Gastroesophageal sphincter (tissue), 4 donors: ENCODE results near the gene GMDS. TPM values are rescaled to one million over a fixed set of nuclear protein-coding genes. Genes with fewer than 3 reads are reported as not detected.
A peak's percentile ranks its signal among the peaks of the same experiment; 100 is the strongest.

Experiments
- ATAC-seq: fragments of 150-250 bp; one replicate; pipeline ENCODE4 v1.9.1; 2016; ENCODE audit warnings: mild to moderate bottlenecking, moderate library complexity
- H3K27ac ChIP-seq, 4 donors: fragments of 200-600 bp; sonication (generic) in 3 of 4; 1 replicate in 3 of 4; 2 replicates in 1 of 4; pipeline ENCODE4 v1.5.1; 2016 to 2019
- H3K27me3 ChIP-seq: fragments of 200-600 bp; sonication (generic); one replicate; pipeline ENCODE4 v1.5.1; 2019
- H3K36me3 ChIP-seq, 2 donors: fragments of 200-600 bp; sonication (generic); one replicate each; pipeline ENCODE4 v1.5.1; 2019; ENCODE audit warnings: control low read depth in 1 of 2
- H3K4me1 ChIP-seq, 3 donors: fragments of 200-600 bp; sonication (generic); 1 replicate in 2 of 3; 2 replicates in 1 of 3; pipeline ENCODE4 v1.5.1; 2016 to 2019; ENCODE audit warnings: control low read depth in 2 of 3
- H3K4me3 ChIP-seq, 2 donors: fragments of 200-600 bp; sonication (generic); one replicate each; pipeline ENCODE4 v1.5.1; 2019; ENCODE audit warnings: mild to moderate bottlenecking in 1 of 2, moderate library complexity in 1 of 2
- H3K9me3 ChIP-seq, 3 donors: fragments of 200-600 bp; sonication (generic); one replicate each; pipeline ENCODE4 v1.5.1; 2017 to 2019; ENCODE audit warnings: control low read depth in 2 of 3
- EP300 ChIP-seq: sonication (generic); formaldehyde crosslinking; IDR thresholded peaks from one replicate; pipeline ENCODE4 v1.6.1; 2017; ENCODE audit warnings: antibody characterized with exemption, mild to moderate bottlenecking
- POLR2A ChIP-seq, 2 donors: fragments of 450-650 bp; IDR thresholded peaks; one replicate each; pipeline ENCODE4 v1.6.1; 2017; ENCODE audit warnings: antibody characterized with exemption in 2 of 2, mild to moderate bottlenecking in 2 of 2, moderate library complexity in 1 of 2
- POLR2AphosphoS5 ChIP-seq: sonication (generic); formaldehyde crosslinking; IDR thresholded peaks from one replicate; pipeline ENCODE4 v1.6.1; 2017; ENCODE audit warnings: antibody characterized with exemption
- WGBS, 2 donors: methylation state at CpG; one replicate each; pipeline ENCODE4 v1.1.5; 2018; ENCODE audit warnings: low coverage in 1 of 2; 5-methylcytosine and 5-hydroxymethylcytosine counted together
- total RNA-seq, 4 donors: library from RNA; depleted of rRNA; stranded (reverse); fragments of >200 nt; gene quantifications; one replicate each; pipeline ENCODE4 v1.1.0, GENCODE V29; 2016
- TF ChIP-seq, protein P1 (sequence below), 4 experiments: fragments of 200-600 bp in 2 of 4; fragments of 450-650 bp in 2 of 4; sonication (generic) in 1 of 4; IDR thresholded peaks; one replicate each; pipeline ENCODE4 v1.5.1; 2017 to 2019; ENCODE audit warnings: antibody characterized with exemption in 4 of 4, mild to moderate bottlenecking in 2 of 4, moderate library complexity in 2 of 4

GMDS gene
- total RNA-seq, 4 donors from 2014 or later, result 5.0 to 14.7 (median 6.4) TPM

DNA sequence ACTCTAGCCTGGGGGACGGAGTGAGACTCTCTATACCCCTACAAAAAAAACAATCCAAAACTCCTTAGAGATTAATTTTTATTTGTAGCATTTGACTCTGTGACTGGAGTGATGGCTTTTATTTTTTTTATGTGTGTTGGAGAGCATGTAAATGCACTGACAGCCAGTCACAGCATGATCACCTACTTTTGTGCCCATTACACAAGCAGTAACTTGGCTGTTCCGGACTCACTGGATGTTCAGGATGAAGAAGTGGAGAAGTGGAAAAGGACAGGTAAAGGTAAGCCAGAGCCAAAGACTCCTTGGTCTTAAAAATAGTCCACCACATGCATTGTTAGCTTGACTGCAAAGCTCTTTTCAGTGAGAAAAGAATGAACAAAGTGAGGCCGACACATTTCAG is 413.0 kb downstream of the GMDS start:
- Histone ChIP-seq H3K27ac (peak overlapping the region in 2 of 4 donors; percentile 18 to 20), H3K4me3 (no peak overlapping the region)

DNA sequence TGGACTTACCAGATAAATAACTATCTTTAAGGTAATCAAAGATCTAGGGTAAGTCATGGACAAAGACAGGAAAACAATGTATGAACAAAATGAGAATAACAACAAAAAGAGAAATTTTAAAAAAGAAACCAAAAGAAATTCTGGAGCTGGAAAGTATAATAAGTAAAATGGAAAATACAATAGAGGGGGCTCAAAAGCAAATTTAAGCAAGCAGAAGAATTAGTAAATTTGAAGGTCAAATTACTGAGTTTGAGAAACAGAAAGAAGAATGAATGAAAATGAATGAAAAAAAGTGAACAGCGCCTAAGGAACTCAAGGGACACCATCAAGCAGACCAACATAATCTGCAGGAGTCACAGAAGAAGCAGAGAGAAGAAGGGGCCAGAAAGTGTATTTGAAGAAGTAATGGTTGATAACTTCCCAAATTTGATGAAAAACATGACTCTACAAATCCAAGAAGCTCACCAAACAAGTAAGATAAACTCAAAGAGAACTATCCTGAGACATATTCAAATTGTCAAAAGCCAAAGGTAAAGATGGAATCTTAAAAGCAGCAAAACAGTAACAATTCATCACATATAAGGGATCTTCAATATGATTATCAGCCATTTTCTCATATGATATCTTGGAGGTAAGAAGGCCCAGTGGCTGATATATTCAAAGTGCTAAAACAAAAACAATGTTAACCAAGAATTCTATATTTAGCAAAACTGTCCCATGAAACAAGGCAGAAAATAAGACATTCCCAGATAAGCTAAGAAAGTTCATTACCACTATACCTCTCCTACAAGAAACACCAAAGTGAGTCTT is 417.2 kb downstream of the GMDS start:
- ATAC-seq, result no peak

More for the DNA sequence above, 413.0 kb downstream of the GMDS start:
- Histone ChIP-seq H3K9me3 (peaks cover 0 to 20% (median 0%) of the 10 kb centered on the region in 3 donors), H3K27me3 (no peaks in the 10 kb centered on the region), H3K36me3 (no peaks in the 10 kb centered on the region), H3K4me1 (peaks cover 0 to 14% (median 0%) of the 10 kb centered on the region in 3 donors)
- TF ChIP-seq, protein P1, sequence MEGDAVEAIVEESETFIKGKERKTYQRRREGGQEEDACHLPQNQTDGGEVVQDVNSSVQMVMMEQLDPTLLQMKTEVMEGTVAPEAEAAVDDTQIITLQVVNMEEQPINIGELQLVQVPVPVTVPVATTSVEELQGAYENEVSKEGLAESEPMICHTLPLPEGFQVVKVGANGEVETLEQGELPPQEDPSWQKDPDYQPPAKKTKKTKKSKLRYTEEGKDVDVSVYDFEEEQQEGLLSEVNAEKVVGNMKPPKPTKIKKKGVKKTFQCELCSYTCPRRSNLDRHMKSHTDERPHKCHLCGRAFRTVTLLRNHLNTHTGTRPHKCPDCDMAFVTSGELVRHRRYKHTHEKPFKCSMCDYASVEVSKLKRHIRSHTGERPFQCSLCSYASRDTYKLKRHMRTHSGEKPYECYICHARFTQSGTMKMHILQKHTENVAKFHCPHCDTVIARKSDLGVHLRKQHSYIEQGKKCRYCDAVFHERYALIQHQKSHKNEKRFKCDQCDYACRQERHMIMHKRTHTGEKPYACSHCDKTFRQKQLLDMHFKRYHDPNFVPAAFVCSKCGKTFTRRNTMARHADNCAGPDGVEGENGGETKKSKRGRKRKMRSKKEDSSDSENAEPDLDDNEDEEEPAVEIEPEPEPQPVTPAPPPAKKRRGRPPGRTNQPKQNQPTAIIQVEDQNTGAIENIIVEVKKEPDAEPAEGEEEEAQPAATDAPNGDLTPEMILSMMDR (IDR thresholded peaks at IDR 0.05), result no peak
- no peak for TF ChIP-seq POLR2A (IDR thresholded peaks at IDR 0.05)
- TF ChIP-seq POLR2AphosphoS5, result no peak
- no peak for TF ChIP-seq EP300
- 64 to 73% methylated on average over 2 to 3 of the region's 3 CpGs for WGBS, 2 donors
- ATAC-seq, result no peak

DNA sequence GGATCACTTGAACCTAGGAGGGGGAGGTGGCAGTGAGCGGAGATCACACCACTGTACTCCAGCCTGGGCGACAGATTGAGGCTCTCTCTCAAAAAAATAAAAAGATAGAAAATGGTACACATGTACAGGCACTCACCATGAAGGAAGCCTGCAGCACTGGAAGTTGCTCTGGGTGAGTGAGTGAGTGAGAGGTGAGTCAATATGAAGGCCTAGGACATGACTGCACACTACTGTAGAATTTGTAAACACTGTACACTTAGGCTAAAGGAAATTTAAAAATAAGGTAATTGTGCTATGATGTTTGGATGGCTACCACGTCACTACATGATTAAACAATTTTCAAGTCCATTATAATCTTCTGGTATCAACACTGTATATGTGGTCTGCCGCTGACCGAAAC is 419.5 kb downstream of the GMDS start:
- no peak for ATAC-seq
- WGBS, 2 donors, result 83 to 98% methylated on average over 3 to 5 of the region's 5 CpGs
- peaks cover 0 to 20% (median 0%) of the 10 kb centered on the region in 3 donors for H3K9me3 ChIP-seq
- no peaks in the 10 kb centered on the region for H3K36me3 ChIP-seq
- no peak overlapping the region for H3K4me3 ChIP-seq
- H3K27ac ChIP-seq, result no peak overlapping the region
- TF ChIP-seq POLR2A (IDR thresholded peaks at IDR 0.05) (no peak), POLR2AphosphoS5 (no peak), EP300 (no peak)
- TF ChIP-seq, protein P1 (IDR thresholded peaks at IDR 0.05), result no peak
- no peaks in the 10 kb centered on the region for H3K27me3 ChIP-seq
- H3K4me1 ChIP-seq, result peaks cover 0 to 8% (median 0%) of the 10 kb centered on the region in 3 donors

More for the DNA sequence above, 417.2 kb downstream of the GMDS start:
- no peaks in the 10 kb centered on the region for H3K27me3 ChIP-seq
- no peak for TF ChIP-seq POLR2AphosphoS5
- TF ChIP-seq, protein P1 (IDR thresholded peaks at IDR 0.05), result no peak
- no peak for TF ChIP-seq POLR2A (IDR thresholded peaks at IDR 0.05)
- no peak for TF ChIP-seq EP300
- no peak overlapping the region for H3K4me3 ChIP-seq
- peaks cover 0 to 20% (median 0%) of the 10 kb centered on the region in 3 donors for H3K9me3 ChIP-seq
- no peaks in the 10 kb centered on the region for H3K36me3 ChIP-seq
- H3K27ac ChIP-seq, result no peak overlapping the region
- 50 to 100% methylated on average over 1 of the region's 1 CpG for WGBS, 2 donors
- peaks cover 0 to 11% (median 0%) of the 10 kb centered on the region in 3 donors for H3K4me1 ChIP-seq

DNA sequence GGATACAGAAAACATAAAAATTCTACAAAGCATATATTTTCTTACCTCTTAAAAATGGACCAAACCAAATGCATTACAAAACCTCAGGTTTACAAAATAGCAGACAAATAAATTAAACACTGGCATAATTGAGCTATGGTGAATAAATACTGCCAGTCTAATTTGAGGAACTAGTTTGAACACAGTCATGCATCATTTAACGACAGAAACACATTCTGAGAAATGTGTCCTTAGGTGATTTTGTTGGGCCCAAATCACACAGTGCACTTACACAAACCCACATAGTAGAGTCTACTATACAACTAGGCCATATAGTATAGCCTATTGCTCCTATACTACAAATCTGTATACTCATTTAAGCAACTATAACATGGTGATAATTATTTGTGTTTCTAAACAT is 420.1 kb downstream of the GMDS start:
- ATAC-seq, result no peak
- Histone ChIP-seq H3K4me1 (peaks cover 0 to 14% (median 0%) of the 10 kb centered on the region in 3 donors), H3K4me3 (no peak overlapping the region), H3K27me3 (no peaks in the 10 kb centered on the region), H3K27ac (no peak overlapping the region), H3K36me3 (no peaks in the 10 kb centered on the region), H3K9me3 (peaks cover 0 to 20% (median 0%) of the 10 kb centered on the region in 3 donors)
- 73 to 100% methylated on average over 1 of the region's 1 CpG for WGBS, 2 donors
- TF ChIP-seq EP300 (no peak), POLR2A (IDR thresholded peaks at IDR 0.05) (no peak), POLR2AphosphoS5 (no peak)
- TF ChIP-seq, protein P1 (IDR thresholded peaks at IDR 0.05), result no peak
